HG03457 (cell line): ENCODE data around the gene SCN1B.
"Not testable (repeated sequence)": the region's sequence is repeated elsewhere in the genome, so short reads cannot be mapped to it uniquely, and the experiment has no call there.

Source experiments
- ATAC-seq: cut with Tn5 transposase; IDR thresholded peaks from one replicate; pipeline ENCODE4 v1.9.1; 2021; ENCODE audit warnings: moderate number of reproducible peaks; ENCODE audit not compliant: unreplicated experiment

Gene SCN1B

DNA sequence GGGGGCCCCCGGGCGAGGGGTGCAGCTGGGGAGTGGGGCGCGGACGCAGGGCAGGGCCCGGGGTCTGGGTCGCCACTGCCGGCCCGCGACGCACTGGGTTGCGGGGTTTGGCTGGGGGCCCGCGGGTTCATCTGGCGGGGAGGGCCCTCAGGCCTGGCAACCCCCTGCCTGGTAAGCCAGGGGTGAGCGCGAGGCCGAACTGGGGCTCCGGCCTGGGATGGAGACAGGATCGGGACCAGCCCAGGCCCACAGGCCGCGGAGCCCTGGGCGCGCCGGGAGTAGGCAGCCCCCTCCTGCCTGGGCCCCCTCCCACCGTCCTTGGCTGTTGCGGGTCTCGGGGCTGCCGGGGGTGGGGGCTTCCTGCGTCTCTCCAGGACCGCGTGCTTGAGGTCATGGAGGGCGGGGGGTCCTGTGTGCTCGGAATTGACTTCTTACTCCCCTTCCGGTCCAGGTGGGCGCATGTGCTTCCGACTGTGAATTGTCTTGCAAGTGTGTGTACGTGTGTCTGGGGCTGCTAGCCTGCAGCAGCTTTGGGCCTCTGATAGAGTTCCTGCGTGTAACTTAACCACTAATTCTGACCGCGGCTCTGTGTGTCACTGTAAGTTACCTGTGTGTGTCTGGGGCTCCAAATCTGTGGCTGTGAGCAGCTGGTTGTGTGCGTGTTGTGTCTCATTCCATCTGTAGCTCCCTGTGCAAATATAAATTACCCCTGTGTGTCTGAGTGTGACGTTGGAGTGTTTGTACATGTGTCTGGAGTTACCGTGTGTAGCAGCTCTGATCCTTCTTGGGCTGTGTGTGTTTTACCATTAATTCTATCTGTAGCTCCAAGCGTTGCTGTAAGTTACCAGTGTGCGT, 29.4 kb upstream of the SCN1B start:
- ATAC-seq = no peak

DNA sequence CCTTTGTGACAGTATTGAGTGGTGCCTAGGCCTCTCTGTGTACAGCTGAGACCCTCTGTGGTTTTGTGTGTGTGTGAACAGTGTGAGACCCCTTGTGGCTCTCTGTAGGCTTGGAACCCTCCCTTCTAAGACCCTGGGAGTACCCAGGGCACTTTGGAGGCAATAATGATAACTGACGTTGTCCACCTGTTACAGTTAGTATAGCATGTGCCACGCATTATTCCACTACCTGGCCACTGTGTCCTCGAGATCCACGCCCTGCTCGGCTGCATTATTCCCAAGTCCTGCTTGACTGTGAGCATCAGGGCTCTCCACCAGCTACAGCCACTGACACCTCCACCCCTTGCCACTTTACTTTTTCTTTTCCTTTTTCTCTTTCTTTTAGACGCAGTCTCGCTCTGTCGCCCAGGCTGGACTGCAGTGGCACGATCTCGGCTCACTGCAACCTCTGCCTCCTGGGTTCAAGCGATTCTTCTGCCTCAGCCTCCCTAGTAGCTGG, 28.2 kb upstream of the SCN1B start:
- ATAC-seq = no peak

DNA sequence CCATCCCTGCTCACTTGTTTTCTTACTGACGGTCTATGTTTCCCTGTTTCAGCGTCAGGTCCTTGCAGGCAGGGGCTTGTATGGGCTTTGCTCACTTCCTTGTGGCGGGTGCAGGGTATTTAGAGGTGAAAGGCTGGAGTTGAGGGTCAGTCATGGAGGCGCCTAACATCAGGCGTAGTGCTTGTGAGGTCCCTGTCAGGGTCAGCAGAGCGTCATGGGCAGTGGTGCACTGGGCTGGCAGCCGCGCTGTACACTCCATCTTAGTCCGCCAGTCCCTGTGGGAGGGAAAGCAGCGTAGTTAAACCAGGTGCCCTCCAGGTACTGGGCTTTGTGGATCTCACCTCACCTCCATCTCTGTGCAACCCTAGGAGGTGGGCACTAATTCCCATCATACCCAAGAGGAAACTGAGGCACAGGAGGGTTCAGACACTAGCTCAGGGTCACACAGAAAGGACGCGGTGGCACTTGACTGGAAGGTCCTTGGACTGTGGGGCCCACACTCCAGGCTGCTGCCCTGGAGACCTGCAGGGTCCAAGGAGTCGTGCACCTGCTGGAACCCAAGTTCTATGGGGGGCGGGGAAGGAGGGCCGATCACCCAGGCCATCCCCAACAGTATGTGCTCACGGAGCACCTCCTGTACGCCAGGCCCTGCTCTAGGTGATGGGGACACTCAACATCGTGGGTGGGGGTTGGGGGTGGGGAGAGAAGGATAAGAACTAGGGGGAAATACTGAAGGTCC, 25.6 kb upstream of the SCN1B start:
- ATAC-seq = no peak

DNA sequence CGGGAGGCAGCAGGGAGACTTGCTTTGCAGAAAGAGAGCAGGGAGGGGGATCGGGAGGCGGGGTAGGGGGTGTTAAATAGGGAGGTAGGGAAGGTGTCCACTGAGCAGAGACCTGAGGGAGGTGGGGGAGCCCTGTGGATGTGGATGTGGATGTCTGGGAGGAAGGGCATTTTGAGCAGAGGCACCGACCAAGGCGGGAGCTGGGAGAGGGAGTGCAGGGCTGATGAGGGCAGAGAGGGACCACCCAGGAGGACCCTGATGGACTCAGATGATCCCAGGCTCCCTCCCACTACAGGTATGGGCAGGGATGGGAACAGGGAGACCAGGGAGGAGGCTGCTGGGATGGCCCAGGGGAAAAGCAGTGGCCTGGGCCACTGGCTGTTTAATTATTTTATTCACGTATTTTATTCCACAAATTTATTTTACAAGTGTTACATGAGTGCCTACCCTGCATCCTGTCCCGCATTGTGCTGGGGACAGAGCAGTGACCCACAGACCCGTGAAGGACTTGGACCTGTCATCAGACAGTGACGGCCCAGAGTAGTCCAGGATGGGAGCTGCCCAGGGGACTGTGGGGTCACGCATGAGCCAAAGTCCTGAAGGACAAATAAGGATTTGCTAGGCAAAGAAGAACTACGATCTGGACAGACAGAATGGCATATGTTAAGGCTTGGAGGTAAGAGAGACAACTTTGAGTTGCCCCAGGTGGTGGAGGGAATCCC, 24.9 kb upstream of the SCN1B start:
- no peak for ATAC-seq

DNA sequence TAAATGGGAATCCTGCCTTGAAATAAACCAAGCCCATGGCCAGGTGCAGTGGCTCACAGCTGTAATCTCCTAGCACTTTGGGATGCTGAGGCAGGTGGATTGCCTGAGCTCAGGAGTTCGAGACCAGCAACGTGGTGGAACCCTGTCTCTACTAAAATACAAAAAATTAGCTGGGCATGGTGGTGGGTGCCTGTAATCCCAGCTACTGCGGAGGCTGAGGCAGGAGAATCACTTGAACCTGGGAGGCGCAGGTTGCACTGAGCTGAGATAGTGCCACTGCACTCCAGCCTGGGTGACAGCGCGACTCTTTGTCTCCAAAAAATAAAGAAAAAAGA, 24.3 kb upstream of the SCN1B start:
- not testable (repeated sequence) for ATAC-seq

DNA sequence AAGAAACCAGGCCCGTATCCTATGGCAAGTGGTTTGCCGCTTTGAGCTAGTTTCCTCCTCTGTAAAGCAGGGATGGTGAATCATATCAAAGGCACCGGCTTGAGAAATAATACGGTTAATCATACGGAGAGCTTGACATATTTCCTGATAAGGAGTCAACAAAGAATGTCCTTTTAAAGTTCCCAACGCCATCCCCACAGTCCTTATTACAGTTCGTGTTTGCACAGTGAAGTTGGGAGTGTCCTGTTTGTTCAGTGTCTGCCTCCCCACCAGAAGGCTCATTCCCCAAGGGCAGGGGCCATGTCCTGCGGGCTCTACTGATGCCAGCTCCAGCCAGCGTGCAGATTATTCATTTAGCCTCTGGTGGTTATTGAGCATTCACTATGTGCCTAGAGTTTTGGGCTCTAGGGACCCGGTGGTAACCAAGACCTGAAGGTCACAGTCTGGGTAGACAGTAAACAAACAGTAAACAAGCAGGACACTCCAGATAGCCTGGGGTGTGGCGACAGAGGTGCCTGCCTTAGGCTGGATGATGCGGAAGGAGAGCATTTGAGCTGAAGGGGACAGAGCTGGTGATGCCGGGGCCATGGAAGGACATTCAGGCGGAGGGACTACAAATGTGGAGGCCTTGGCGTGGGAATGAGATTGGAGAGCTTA, 23.8 kb upstream of the SCN1B start:
- no peak for ATAC-seq

DNA sequence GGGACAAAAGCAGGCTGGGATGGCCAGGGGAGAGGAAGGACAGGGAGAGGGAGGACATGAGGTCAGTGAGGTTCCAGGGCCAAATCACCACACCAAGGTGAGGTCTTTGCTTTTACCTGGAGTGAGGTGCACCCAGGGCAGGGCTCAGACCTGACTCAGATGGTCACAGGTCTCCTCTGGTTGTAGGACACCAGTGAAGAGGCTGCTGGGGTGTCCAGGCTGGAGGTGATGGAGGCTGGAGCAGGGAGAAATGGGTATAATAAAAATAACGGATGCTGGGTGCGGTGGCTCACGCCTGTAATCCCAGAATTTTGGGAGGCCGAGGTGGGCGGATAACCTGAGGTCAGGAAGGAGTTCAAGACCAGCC, 23.3 kb upstream of the SCN1B start:
- ATAC-seq = no peak

DNA sequence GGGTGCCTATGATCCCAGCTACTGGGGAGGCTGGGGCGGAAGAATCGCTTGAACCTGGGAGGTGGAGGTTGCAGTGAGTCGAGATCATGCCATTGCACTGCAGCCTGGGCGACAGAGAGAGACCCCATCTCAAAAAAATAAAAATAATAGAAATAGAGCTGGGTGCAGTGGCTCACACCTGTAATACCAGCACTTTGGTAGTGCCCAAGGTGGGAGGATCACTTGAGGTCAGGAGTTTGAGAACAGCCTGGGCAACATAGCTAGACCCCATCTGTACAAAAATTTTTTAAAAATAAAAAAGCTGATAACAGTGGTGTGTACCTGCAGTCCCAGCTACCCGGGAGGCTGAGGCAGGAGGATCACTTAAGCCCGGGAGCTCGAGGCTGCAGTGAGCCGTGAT, 22.8 kb upstream of the SCN1B start:
- ATAC-seq = not testable (repeated sequence)

DNA sequence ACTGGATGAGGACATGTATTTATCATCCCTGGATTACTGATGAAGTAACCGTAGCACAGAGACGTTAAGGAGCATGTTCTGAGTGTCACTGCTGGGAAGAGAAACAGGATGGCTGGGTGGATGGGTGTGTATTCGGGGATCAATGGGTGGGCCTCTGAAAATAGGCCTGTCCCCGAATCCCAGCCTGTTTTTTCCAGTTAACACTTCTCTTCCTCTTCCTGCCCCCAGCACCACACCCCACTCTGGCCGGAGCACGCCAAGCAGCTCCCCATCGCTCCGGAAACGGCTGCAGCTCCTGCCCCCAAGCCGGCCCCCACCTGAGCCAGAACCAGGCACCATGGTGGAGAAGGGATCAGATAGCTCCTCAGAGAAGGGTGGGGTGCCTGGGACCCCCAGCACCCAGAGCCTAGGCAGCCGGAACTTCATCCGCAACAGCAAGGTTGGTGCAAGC, 21.4 kb upstream of the SCN1B start:
- ATAC-seq = no peak

DNA sequence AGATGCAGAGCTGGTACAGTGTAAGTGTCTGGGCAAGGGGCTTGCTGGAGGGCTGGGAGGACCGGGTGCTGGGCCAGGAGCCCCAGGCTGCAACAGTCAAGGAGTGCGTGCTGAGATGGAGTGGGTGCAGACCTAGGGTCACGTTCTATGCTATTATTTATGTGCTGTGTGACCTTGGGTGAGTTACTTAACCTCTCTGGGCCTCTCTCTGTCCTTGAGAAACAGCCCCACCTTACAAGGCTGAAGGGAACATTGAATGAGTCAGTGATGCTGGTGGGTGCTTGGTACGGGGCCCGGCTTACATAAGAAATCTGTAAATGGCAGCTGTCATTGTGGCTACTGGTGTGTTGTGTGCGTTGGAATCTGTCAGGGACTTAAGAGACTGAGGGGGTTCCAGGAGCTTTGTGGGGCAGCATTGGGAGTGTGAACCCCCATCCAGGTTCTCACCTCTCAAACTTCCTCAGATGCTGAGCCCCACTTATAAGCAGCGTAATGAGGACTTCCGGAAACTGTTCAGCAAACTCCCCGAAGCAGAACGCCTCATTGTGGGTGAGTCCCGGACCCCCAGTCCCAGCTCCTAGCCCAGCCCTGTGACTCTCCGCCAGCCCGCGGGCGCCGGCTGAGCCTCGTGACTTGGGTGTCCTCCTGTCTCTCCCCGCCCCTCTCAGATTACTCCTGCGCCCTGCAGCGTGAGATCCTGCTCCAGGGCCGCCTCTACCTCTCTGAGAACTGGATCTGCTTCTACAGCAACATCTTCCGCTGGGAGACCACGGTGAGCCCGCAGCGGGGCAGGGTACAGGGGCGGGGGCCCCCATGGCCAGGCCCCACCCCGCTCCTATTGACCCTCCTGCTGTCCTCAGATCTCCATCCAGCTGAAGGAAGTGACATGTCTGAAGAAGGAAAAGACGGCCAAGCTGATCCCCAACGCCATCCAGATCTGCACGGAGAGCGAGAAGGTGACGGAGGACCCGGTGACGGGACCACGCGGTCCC, 20.6 kb upstream of the SCN1B start:
- ATAC-seq = no peak

DNA sequence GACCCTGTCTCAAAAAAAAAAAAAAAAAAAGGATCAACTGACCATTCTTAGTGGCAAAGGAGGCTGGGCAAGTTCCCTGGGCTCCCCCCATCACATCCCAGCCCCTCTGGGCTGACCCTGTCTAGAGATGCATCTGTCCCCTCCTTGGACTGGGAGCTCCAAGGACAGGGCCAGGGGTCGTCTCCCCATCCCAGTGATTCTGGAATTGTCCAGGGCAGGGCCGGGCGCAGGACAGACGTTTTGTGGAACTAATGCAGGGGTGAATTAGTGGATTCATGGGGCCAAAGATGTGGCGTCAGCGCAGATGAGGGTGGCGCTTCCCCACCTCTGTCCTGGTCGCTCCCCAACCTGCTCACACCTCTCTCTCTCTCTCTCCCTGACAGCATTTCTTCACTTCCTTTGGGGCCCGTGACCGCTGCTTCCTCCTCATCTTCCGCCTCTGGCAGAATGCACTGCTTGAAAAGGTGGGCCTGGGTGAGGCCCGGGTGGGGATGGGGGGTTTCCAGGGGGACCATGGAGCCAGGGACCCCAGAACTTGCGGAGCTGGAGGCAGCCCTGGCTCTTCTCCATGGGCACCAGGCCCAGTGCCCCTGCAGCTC, 19.1 kb upstream of the SCN1B start:
- no peak for ATAC-seq

DNA sequence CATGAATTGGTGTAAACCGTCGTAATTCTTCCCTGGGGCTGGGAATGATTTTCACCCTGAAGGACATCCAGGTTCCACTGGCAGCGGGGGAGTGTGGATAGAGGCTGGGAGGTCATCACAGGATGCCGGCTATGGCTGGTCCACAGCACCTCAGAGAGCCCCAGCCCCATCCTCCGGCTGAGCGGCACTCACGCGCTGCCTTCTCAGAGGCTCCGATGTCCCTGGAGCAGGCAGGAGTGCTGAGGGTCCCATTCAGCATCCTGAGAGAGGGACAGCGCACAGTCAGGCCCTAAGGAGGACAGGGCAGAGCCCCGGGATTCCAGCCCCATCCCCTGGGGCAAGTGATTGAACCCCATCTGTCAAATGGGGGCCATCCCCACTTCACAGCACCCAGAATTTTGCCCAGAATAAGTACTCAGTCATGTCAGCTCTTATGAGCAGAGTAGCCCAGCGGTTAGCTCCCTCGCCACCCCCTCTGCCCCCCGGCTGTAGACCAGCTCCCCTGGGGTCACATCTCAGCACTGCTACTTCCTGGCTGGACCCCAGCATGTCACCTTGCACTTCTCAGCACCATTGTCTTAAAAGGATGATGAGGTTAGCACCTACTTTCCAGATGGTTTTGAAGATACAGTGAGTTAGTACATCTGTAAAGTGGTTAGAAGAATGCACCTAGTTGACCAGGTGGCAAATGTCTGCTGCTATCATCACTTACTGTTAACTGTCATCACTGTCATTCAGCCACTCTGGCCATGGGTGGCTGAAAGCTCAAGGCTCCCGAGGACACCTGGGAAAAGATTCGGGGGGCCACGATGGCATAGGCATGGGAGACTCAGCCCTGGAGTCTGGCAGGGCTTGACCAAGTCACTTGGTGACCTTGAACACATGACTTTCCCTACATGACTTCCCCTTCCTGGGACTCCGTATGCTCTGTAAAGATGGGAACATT, 18.3 kb upstream of the SCN1B start:
- ATAC-seq = no peak

DNA sequence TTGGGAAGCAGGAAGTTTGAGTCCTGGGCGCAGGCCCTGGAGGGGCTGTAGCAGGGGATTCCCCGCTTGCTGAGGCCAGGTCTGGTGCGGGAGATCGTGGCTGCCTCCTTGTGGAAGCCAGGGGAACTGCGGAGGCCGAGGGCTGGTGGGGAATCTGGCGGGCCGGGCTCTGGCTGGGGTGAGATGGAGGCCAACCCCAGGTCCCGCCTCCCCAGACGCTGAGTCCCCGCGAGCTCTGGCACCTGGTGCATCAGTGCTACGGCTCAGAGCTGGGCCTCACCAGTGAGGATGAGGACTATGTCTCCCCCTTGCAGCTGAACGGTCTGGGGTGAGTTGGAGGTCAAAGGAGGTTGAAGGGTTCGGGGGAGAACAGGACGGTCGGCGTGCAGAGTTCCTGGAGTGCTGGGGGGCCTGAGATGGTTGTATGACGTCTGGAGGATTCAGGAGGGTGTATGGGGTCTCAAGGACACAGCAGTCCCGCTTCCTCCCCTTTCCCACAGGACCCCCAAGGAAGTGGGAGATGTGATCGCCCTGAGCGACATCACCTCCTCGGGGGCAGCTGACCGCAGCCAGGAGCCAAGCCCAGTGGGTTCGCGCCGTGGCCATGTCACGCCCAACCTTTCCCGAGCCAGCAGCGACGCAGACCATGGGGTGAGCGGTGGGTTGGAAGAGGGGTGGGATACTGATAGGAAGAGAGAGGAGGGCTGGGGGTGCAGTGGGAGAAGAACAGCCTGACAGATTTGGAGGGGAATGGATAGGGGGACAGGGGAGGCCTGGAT, 17.0 kb upstream of the SCN1B start:
- no peak for ATAC-seq

DNA sequence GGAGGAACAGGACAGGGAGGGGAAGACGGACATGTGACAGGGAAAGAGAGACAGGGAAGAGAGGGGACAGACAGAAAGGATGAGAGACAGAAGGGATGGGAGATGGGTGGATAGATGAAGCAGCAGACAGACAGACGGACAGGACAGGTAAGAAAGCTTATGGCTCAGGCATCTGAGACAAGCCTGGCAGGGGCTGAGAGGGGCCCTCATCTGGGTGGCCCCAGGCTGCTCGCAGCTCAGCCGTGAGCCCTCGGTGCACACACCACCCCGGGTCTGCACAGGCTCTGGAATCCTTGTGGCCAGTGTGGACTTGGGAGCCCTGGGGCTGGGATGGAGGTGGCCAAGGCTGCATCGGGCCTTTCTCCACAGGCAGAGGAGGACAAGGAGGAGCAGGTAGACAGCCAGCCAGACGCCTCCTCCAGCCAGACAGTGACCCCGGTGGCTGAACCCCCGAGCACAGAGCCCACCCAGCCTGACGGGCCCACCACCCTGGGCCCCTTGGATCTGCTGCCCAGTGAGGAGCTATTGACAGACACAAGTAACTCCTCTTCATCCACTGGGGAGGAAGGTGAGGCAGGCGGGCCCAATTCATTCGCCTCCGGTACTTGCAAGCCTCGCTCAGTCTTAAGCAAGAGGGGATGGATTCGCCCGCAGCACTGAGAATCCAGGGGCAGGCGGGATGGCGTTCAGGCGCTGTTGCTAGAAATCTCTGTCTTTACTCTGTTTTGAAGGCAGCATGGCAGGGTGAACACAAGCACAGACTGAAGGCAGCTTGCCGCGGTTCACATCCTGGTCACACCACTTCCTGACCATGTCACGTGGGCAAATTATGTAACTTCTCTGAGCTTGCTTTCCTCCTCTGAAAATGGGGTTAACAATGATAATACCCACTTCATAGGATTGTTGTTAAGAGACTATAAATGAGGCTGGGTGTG, 16.2 kb upstream of the SCN1B start:
- ATAC-seq = no peak

DNA sequence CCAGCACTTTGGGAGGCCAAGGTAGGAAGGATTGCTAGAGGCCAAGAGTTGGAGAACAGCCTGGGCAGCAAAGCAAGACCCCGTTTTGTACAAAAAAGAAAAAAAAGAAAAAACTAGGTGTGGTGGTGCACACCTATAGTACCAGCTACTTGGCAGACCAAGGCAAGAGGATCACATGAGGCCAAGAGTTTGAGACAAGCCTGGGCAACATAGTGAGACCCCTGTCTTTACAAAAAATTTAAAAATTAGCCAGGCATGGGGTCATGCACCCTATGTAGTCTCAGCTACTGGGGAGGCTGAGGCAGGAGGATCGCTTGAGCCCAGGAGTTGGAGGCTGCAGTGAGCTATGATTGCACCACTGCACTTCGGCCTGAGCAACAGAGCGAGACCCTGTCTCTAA, 15.5 kb upstream of the SCN1B start:
- ATAC-seq = not testable (repeated sequence)

DNA sequence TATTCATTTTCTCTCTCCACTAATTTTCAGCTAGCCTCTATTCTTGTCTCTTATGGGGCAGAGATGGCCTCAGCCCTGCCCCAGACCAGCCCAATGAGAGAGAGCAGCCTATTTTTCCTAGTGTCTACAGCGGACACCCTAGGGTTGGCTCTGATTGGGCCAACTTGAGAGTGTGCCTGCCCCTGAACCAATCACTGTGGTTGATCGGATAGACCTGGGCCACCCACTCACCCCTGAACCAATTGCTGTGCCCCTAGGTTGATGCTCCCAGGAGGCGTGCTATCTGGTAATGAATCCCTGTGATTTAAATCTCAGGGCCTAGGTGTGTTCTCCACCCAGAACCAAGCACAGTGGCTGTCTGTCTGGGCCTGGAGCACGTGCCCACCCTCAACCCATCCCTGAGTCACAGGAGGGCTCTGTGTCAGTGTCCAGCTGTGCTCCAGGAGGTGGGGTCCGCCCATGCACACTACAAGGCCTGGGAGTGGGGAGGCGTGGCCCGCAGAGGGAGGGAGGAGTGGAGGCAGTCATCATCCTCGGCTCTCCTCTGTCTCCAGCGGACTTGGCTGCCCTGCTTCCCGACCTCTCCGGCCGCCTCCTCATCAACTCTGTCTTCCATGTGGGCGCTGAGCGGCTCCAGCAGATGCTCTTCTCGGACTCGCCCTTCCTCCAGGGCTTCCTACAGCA, 14.9 kb upstream of the SCN1B start:
- no peak for ATAC-seq
